Astrocyte (in vitro differentiated cells and primary cell): Measurements from ENCODE around the gene SENP2. TPM values are rescaled to one million over a fixed set of nuclear protein-coding genes. Genes with fewer than 3 reads are reported as not detected.
A peak's percentile ranks its signal among the peaks of the same experiment; 100 is the strongest.

Source experiments
- DNase-seq: peaks from one replicate; pipeline ENCODE4 v3.0.0-alpha.2; 2010; ENCODE audit warnings: low read depth
- FAIRE-seq: peaks from 2 replicates; lab custom pipeline; 2011; peaks lifted over from hg19 to GRCh38; lab: Jason Lieb, UNC
- H2AFZ ChIP-seq: 2 replicates; pipeline ENCODE4 v1.6.0; 2012; ENCODE audit warnings: low read depth, low read length, inconsistent platforms
- H3K27ac ChIP-seq: 2 replicates; pipeline ENCODE4 v1.5.1; 2011; ENCODE audit warnings: low read depth, low read length, inconsistent platforms
- H3K27me3 ChIP-seq: 2 replicates; pipeline ENCODE4 v1.6.0; 2011; ENCODE audit warnings: low read length, inconsistent platforms; ENCODE audit not compliant: insufficient read depth
- H3K36me3 ChIP-seq: 2 replicates; pipeline ENCODE4 v1.5.1; 2011; ENCODE audit warnings: low read length, inconsistent platforms; ENCODE audit not compliant: insufficient read depth
- H3K4me1 ChIP-seq: 2 replicates; pipeline ENCODE4 v1.5.1; 2011; ENCODE audit warnings: low read length, inconsistent platforms; ENCODE audit not compliant: insufficient read depth
- H3K4me2 ChIP-seq: 2 replicates; pipeline ENCODE4 v1.6.0; 2012; ENCODE audit warnings: low read length, inconsistent platforms
- H3K4me3 ChIP-seq: 2 replicates; pipeline ENCODE4 v1.5.1; 2011; ENCODE audit warnings: low read depth, mild to moderate bottlenecking, low read length, inconsistent platforms; ENCODE audit not compliant: insufficient read depth
- H3K79me2 ChIP-seq: 2 replicates; pipeline ENCODE4 v1.6.0; 2012; ENCODE audit warnings: mild to moderate bottlenecking, low read length, inconsistent platforms; ENCODE audit not compliant: insufficient read depth
- H3K9ac ChIP-seq: 2 replicates; pipeline ENCODE4 v1.6.0; 2012; ENCODE audit warnings: mild to moderate bottlenecking, low read length, inconsistent platforms
- H3K9me3 ChIP-seq: 2 replicates; pipeline ENCODE4 v1.5.1; 2012; ENCODE audit warnings: low read depth, mild to moderate bottlenecking, low read length, inconsistent platforms; ENCODE audit not compliant: insufficient read depth
- H4K20me1 ChIP-seq: 2 replicates; pipeline ENCODE4 v1.6.0; 2012; ENCODE audit warnings: low read length, inconsistent platforms; ENCODE audit not compliant: insufficient read depth
- H3K27ac Mint-ChIP-seq: one replicate; pipeline ENCODE4 v1.8.0; 2021; ENCODE audit warnings: mild to moderate bottlenecking, mixed read lengths; ENCODE audit not compliant: unreplicated experiment
- H3K27me3 Mint-ChIP-seq: one replicate; pipeline ENCODE4 v1.8.0; 2021; ENCODE audit warnings: low read depth, mixed read lengths; ENCODE audit not compliant: unreplicated experiment
- H3K36me3 Mint-ChIP-seq: one replicate; pipeline ENCODE4 v1.8.0; 2021; ENCODE audit warnings: low read depth, mixed read lengths; ENCODE audit not compliant: unreplicated experiment
- H3K4me1 Mint-ChIP-seq: one replicate; pipeline ENCODE4 v1.8.0; 2021; ENCODE audit warnings: low read depth, mixed read lengths; ENCODE audit not compliant: unreplicated experiment
- H3K4me3 Mint-ChIP-seq: one replicate; pipeline ENCODE4 v1.8.0; 2021; ENCODE audit warnings: mild to moderate bottlenecking, moderate library complexity, mixed read lengths; ENCODE audit not compliant: unreplicated experiment
- H3K9me3 Mint-ChIP-seq: one replicate; pipeline ENCODE4 v1.8.0; 2021; ENCODE audit warnings: mild to moderate bottlenecking, mixed read lengths; ENCODE audit not compliant: unreplicated experiment
- CTCF ChIP-seq: IDR thresholded peaks from 2 replicates; pipeline ENCODE4 v1.5.1; 2011; ENCODE audit warnings: low read depth, mild to moderate bottlenecking, inconsistent platforms, low read length, moderate library complexity; ENCODE audit not compliant: insufficient read depth
- EZH2 ChIP-seq: IDR thresholded peaks from 2 replicates; pipeline ENCODE4 v1.6.1; 2012; ENCODE audit warnings: mild to moderate bottlenecking, low read length, inconsistent platforms; ENCODE audit not compliant: insufficient read depth
- total RNA-seq: library from RNA; stranded (reverse); gene quantifications from 2 replicates; pipeline ENCODE4 v1.2.1, GENCODE V29; 2021

Gene SENP2
- total RNA-seq, 1 donor from 2014 or later, result 44.1 TPM

- no peaks in the 10 kb centered on the region for H3K79me2 ChIP-seq
- Mint-ChIP-seq H3K4me3 (no peak overlapping the region), H3K36me3 (no peaks in the 10 kb centered on the region), H3K27me3 (no peaks in the 10 kb centered on the region), H3K27ac (no peak overlapping the region), H3K9me3 (no peaks in the 10 kb centered on the region), H3K4me1 (peaks cover 10% of the 10 kb centered on the region)
- no peaks in the 10 kb centered on the region for H3K36me3 ChIP-seq
- H4K20me1 ChIP-seq, result no peaks in the 10 kb centered on the region
- H3K4me2 ChIP-seq, result no peak overlapping the region
- no peak overlapping the region for H3K9ac ChIP-seq
- no peak overlapping the region for H3K4me3 ChIP-seq
- FAIRE-seq, result no peak
- no peaks in the 10 kb centered on the region for H3K9me3 ChIP-seq
- peaks cover 5% of the 10 kb centered on the region for H3K4me1 ChIP-seq
- DNase-seq, result no peak
- no peak for TF ChIP-seq EZH2
- TF ChIP-seq CTCF, result no peak
- peaks cover 4% of the 10 kb centered on the region for H3K27me3 ChIP-seq
- H3K27ac ChIP-seq, result no peak overlapping the region
- H2AFZ ChIP-seq, result no peak overlapping the region
These were observed 46.2 kb upstream of the SENP2 start for GRCh38 chr3:185539934-185540333.

GRCh38 chr3:185540695-185541094, 45.4 kb upstream of the SENP2 start:
- Histone ChIP-seq H3K9me3 (no peaks in the 10 kb centered on the region), H3K27ac (no peak overlapping the region), H3K79me2 (no peaks in the 10 kb centered on the region), H3K4me3 (no peak overlapping the region), H3K36me3 (no peaks in the 10 kb centered on the region), H3K27me3 (peaks cover 4% of the 10 kb centered on the region), H4K20me1 (no peaks in the 10 kb centered on the region), H2AFZ (no peak overlapping the region), H3K9ac (no peak overlapping the region), H3K4me2 (no peak overlapping the region), H3K4me1 (peaks cover 5% of the 10 kb centered on the region)
- Mint-ChIP-seq H3K4me3 (no peak overlapping the region), H3K27me3 (no peaks in the 10 kb centered on the region), H3K36me3 (no peaks in the 10 kb centered on the region), H3K4me1 (peaks cover 10% of the 10 kb centered on the region), H3K27ac (no peak overlapping the region), H3K9me3 (no peaks in the 10 kb centered on the region)
- no peak for TF ChIP-seq CTCF
- no peak for TF ChIP-seq EZH2
- DNase-seq, result no peak
- no peak for FAIRE-seq

GRCh38 chr3:185549122-185549521, 37.0 kb upstream of the SENP2 start:
- Mint-ChIP-seq H3K36me3 (no peaks in the 10 kb centered on the region), H3K4me3 (no peak overlapping the region), H3K27me3 (no peaks in the 10 kb centered on the region), H3K4me1 (peaks cover 7% of the 10 kb centered on the region), H3K27ac (no peak overlapping the region), H3K9me3 (no peaks in the 10 kb centered on the region)
- Histone ChIP-seq H3K4me1 (peaks cover 14% of the 10 kb centered on the region), H3K27me3 (no peaks in the 10 kb centered on the region), H3K9ac (no peak overlapping the region), H4K20me1 (no peaks in the 10 kb centered on the region), H3K36me3 (no peaks in the 10 kb centered on the region), H3K27ac (peak overlapping the region; percentile 56), H3K9me3 (no peaks in the 10 kb centered on the region), H3K4me3 (no peak overlapping the region), H2AFZ (no peak overlapping the region), H3K4me2 (peak overlapping the region; percentile 1), H3K79me2 (no peaks in the 10 kb centered on the region)
- FAIRE-seq (peak; percentile 60), DNase-seq (peak; percentile 98)
- TF ChIP-seq EZH2 (no peak), CTCF (no peak)
